Activated CD4-positive, CD25-positive, alpha-beta regulatory T cell treated with anti-CD3 and anti-CD28 coated beads, Interleukin-2, amount 50 U/mL, for 72 hours (primary cell): Measurements from ENCODE around the gene DIPK1A.

Experiments
- DNase-seq: peaks from one replicate; pipeline ENCODE4 v3.0.0; 2021

DIPK1A gene

DNA sequence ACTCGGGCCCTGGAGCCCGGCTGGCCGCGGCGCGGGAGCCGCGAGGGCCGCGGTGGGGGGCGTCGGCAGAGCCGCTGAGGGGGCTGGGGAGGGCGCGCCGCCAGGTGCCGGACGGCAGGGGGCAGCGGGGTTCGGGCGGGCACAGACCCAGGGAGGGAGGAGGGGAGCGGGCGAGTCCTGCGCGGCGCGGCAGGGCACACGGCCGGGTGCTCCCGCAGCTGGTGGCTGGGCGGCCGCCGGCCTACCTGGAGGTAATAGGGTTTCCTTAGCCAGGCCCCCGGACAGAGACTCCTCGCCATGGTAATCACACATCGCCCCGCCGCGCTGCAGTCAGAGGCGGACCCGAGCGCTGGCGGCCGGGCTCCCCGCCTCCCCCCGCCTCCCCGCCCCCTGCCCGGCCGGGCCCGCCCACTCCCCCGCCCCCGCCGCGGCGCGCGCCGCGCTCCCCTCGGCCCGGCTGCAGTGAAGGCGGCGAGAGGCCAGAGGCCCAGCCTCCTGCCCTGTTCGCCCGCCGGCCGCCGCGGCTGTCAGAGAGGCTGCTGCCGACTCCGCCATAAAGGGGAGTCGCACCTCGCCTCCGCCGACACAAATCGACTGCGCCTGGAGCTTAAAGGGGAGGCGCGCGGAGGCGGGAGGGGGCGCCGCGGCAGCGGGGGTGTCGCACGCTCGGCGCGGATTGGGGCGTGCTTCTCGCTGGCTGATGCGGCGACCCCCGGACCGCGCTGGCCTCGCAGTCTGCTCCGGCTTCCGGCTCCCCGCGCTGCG, at the start of gene DIPK1A:
Gene DIPK1A (minus strand): TSS at position 332 of the 765 bp plus-strand sequence. CDS start 33 bp downstream, at position 299.
- peak; percentile 76 for DNase-seq

DNA sequence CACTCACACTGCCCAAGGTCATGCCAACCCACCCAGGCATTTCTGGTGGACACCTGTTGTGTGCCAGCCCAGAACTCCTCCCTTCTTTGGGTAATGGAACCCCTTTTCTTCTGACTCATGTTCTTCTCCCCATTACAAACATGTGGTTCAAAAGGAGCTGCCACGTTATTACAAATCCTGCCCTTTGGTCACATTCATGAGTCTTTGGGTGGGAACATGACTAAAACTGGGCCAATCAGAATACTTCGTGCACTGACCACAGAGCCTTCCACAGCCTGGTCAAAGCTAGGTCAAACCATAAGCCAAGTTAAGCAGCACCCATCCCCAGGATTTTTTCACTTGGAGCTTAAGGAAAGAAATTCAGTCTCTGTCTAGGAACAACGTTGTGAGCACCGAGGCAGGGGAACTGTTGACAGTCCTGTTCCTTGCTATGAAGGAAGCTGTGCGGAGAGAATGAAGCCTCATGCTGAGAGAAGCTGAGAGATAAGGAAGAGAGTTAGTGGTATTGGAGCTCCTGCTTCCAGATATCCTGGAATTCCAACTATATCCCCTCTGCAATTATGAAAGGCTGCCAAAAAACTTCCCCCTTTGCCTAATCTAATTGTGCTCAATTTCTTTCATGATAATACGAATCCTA, 46.8 kb upstream of the DIPK1A start:
- no peak for DNase-seq

DNA sequence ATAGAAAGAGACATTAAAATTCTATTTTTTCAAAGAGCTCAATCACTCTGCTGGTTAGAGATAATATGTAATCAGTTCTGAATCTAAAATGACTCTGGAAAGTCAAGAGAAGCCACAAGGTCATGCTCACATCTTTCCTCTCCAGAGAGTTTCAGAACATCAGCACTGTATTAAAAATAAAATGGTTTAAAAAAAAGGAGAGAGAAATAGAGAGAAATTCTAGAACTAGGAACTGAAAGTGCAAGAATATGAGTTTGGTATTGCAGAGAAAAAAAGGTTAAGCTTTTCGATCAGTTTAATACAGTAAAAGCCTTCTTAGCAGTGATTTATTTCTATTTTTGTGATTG, 44.0 kb upstream of the DIPK1A start:
- DNase-seq: no peak

DNA sequence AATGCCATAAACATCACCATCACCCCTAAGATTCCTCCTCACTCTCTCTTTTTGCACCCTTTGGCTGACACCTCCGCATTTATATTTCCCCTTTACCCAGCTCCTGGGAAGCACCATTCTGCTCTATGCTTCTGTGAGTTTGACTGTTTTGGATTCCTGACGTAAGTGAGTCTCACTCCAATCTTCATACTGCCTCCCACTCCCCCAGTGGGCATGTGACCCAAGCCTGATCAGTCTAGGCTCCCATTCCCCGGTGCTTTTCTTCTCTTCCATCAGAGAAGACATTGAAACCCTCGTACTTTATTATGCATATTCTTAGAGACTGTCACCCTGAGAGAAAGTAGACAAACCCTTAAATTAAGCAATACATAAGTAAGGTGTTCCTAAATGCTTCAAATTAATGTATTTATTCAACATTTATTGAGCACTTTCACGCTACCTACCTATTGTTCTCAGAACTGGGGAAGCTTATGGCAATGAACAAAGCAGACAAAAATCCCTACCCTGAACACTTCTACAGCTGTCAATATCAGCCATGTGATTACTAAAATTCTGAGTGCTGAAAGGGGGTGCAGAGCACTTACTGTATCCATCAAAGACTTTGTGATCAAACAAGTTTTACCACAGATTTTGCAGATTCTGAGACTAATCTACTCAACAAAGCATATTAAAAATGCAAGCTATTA, 43.4 kb upstream of the DIPK1A start:
- no peak for DNase-seq

DNA sequence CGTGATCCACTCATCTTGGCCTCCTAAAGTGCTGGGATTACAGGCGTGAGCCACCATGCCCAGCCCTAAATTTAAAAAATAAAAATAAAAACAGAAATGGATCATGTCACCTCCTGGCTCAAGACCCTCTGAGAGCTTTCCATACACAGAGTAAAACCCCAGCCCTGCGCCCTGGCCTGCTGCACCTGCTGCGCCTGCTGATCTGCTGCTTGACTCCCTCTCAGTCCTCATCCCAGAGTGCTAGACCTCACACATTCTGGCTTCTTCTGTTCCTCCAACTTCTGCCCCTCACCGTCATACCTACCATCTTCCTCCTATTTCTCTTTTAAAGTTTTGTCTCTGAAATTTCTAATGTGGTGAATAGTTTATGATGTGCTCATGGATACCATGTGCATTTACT, 42.7 kb upstream of the DIPK1A start:
- DNase-seq: no peak

DNA sequence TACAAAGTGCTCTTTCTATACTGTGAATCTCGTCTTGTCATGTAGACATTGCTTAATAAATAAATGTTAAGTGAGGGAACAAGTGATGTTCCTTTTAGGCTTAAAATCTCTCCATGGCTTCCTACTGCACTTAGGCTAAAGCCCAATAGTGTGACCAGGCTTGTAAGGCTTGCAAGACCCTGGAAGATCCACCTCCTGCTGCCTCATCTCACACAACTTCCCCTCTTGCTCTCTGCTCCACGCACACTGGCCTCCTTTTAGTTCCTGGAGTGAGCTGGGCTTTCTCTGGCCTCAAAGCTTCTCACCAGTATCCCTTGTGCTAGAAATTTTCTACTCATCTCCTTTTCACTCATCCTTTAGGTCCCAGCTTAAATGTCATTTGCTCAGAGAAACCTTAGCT, 41.5 kb upstream of the DIPK1A start:
- DNase-seq: no peak

DNA sequence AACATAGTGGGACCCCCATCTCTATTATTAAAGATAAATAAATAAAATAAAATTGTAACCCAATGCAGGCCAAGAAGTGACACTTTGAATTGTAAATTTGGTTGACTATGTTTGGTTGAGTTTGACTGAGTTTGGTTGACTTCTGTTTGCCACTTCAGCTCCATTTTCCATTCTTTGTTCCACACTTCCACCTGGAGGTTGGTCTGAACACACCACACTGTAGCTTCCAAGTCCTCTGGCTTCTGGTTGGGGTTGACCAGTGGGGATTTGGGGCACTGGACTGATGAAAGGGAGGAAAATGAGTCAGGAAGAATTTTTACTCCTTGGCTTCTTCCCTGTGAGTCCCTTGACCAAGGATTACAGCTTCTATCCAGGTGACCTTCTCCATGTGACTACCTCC, 40.6 kb upstream of the DIPK1A start:
- DNase-seq: no peak

DNA sequence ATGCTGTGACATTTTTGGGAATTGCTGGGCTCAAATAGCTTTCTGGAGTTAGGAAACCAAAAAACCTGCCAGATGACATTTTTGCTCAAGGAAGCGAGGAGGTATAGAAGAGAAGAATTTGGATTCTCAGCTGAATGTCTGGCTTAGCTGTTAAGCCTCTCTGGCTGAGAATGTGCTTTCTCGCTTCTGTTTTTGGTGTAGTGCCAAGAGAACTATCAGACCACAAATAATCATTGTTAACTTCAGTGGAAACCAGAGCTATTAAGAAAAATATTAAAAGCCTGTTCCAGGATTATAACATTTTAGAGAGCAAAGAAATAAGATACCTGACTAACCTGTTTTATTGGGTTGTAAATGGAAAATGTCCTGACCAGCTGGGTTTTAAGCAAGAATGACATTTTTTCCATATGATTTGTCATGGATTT, 39.5 kb upstream of the DIPK1A start:
- no peak for DNase-seq

DNA sequence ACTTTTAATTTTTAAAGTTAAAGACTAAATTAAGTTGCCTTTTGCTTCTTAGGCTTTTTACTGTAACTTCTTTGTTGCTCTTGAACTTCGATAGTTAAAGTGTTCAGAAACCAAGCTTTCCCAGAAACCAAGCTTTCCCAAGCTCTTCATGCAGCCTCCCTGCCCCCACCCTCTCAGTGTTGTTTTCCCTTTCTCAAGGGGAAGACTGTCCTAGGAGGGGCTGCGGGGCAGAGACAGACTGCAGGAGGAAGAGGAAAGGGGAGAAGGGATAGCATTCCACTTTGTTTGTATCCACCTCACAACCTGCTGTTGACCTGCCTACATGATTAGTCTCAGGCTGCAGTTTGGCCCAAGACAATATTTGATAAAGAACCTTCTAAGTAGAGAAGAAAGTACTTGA, 39.0 kb upstream of the DIPK1A start:
- no peak for DNase-seq

DNA sequence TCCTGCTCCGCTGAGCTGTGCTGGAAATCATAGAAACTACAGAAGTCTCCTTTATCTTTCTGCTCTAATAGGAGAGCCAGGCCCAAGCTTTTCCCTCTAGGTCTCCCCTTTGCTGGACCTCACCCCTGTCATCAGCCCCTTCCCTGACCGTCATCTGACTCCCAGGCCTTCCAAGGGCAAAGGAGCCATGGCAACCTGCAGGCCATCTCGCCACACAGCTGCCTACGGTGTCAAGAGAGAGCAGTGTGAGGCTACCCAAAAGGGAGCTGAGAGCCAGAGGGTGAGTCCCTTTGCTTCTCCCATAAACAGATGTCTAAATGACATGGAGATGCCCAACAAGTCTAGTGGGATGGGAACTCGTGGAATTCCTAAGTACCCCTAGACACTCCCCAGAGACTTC, 37.6 kb upstream of the DIPK1A start:
- no peak for DNase-seq

DNA sequence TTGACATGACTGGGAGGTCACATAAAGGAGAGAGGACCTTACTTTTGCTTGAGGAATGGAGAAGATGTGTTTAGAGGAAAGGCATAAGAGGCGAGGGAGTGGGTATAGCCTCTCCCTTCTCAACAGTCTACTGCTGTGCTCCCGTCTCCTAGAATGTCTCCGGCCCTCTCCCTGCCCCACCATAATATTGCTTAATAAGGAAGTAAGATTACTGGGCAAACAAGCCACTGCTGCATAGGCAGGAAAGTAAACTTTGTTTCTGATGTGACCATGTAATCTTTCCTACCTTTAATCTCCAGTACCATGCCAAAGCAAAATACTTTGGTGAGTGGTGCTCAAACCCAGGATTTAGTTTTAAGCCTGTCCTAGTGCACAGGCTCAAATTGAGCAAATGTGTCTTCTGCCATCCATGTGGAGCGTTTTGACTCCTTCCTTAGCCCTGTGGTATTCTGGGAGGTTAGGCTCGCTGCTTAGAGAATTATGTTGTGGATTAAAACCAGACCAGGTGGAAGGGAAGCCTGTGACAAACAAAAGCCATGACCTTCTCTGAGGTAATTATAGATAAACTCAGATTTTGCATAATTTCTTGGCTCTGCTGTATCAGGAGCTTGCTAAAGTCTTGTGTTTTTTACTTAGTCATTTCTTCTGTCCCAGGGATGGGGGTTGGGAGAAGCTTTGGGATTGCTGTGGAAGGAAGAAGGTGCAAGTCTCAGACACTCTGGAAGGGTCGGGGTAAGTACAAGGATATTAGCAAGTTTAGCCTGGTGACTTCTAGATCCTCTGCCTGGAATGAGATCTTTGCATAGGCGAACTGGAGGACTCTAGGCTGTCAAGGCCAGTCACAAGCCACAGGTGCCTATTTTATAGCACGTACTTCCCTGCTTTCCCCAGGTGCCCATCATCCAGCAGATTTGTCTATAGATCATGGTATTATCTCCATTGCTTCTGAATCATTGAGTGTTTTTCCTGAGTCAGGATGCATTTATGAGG, 34.5 kb upstream of the DIPK1A start:
- no peak for DNase-seq

DNA sequence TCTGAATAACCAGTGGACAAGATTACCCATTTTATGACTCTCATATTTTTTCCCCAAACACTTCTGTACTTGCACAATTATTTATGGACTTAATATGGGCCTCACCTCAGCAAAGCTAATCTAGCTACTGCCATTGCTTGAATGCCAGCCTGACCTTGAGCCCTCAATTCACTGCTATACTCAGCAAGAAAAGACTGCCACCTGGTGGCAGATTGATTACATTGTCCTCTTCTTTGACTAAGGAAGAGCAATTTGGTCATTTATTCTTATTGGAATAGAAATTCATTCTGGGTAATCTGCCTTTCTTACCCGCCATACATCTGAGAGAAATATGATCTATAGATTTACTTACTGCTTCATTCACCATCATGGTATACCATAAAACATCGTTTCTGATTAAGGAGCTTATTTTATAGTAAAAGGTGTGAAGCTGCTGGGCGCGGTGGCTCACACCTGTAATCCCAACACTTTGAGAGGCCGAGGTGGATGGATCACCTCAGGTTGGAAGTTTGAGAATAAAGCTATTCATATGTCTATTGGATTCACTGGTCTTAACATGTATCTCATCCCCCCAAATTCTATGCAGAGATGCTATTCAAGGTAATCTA, 32.9 kb upstream of the DIPK1A start:
- peak; percentile 48 for DNase-seq

DNA sequence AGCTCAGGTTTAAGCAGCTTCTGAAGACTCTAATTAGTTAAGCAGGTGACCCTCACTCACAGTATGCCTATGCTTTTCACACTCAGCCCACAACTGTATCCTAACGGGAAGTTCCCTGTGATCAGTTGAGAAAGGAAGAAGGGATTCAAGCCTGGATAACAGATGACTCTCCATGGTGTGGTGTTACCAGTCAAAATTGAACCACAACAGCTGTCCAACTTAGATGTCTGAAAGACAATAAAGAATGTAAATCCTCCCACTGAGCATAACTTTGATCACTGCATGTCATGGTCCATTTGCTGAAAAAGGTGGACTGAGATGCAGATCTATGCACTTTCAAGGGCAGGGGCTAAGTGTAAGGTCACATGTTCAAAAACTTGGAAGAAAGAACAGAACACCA, 32.3 kb upstream of the DIPK1A start:
- no peak for DNase-seq

DNA sequence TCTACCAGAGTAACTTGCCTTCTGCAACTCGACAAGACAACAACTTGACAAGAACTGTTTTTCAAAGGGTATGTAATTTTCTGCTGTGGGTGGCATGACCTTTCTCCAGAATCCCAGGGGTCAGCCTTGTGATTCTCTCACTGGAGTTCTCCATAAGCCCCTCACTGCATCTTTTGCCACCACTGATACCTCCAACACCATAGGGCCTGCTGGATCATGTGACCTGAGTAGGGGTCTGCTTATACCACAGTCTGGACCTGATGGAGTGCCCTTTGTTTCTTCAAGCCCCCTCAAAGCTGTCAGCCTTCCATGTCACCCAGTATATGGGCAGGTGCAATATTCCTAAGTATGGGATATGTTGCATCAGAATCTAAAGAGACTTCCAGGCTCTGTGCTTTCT, 31.6 kb upstream of the DIPK1A start:
- DNase-seq: no peak

DNA sequence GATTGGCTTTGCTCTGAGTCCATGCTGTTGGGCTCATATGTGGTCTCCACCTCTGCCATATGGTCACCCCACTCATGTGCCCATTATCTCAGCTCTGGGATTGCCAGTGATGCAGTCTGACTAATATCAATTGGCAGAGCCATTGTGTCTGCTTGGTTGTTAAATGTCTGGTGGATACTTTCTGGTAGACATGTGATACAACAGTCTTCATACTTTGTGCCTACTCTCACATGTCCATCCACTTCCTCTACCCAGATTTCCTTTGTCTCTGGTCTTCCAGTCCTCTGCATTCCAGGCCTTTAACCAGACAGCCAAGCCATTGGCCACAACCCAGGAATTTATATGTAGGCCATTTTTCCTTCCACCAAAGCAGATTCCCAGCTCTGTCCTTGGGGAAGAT, 30.8 kb upstream of the DIPK1A start:
- no peak for DNase-seq

DNA sequence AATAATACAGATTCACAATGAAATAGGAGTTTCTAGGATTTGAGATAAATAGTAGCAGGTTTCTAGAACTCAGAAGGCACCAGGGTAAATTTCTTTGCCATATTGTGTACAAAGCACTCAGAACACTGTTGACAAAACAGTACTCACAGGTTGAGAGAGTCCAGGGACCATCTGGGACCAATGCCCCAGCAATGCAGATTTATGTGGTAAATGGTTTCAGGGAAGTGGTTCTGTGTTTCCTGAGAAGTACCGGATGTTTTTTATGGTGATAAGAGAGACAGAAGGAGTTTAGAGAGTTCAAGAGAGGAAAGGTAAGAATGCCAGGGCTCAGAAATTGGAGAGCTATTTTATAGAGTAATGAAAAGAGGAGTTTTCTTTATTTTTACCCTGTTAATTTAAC, 29.6 kb upstream of the DIPK1A start:
- DNase-seq: no peak

DNA sequence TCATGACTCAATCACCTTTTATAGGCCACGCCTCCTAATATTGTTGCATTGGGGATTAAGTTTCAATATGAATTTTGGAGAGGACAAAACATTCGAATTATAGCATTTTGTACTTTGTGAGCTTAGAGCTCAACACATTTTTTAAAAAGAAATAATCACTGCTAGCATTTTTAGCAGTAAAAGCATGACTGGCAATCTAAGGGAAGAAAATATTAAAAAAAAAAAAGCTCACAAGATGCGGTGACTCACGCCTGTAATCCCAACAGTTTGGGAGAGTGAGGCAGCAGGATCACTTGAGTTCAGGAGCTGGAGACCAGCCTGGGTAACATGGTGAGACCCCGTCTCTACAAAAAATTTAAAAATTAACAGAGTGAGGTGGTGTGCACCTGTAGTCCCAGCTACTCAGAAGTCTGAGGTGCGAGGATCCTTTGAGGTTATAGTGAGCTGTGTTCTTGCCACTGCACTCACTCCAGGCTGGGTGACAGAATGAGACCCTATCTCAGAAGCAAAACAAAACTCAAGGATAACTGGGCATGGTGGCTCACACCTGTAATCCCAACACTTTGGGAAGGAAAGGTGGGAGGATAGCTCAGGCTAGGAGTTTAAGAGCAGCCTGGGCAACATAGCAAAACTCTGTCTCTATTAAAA, 28.8 kb upstream of the DIPK1A start:
- no peak for DNase-seq

DNA sequence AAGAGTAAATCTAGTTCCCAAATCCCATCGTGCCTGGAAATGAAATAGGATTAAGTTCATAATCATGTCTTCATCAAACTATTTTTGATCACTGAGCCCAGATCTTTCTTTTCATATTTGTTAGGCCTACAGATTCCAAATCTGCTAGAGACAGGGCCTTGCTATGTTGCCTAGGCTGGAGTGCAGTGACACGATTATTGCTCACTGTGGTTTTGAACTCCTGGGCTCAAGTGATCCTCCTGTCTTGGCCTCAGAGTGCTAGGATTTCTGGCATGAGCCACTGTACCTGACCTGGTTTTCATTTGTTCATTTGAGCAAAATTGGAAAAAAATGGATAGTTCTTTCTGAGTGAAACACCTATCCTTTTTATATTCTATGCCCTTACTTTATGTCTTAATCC, 28.0 kb upstream of the DIPK1A start:
- DNase-seq: no peak

DNA sequence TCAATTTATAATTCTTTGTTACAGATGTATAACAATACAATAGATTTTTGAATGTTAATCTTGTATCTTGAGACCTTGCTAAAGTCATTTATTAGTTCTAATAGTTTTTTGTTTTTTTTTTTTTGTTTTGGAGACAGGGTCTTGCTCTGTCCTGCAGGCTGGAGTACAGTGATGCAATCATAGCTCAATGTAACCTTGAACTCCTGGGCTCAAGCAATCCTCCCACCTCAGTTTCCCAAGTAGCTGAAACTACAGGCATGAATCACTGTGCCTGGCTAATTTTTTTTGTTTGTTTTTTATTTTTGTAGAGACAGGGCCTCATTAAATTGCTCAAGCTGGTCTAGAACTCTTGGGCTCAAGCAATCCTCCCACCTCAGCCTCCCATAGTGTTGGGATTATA, 26.2 kb upstream of the DIPK1A start:
- DNase-seq: no peak

DNA sequence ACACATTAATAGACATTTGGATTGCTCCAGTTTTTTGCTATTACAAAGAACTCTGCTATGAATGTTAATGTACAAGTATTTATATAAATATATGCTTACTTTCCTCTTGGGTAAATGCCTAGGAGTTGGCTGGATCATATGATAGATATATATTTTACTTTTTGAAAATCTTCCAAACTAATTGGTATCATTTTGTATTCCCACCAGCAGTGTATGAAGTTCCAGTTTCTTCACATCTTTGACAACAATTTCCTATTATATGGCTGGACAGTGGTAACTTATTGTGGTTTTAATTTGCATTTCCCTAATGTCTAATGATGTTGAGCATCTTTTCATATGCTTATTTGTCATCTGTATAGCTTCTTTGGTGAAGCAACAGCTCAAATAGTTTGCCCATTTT, 23.8 kb upstream of the DIPK1A start:
- DNase-seq: no peak

DNA sequence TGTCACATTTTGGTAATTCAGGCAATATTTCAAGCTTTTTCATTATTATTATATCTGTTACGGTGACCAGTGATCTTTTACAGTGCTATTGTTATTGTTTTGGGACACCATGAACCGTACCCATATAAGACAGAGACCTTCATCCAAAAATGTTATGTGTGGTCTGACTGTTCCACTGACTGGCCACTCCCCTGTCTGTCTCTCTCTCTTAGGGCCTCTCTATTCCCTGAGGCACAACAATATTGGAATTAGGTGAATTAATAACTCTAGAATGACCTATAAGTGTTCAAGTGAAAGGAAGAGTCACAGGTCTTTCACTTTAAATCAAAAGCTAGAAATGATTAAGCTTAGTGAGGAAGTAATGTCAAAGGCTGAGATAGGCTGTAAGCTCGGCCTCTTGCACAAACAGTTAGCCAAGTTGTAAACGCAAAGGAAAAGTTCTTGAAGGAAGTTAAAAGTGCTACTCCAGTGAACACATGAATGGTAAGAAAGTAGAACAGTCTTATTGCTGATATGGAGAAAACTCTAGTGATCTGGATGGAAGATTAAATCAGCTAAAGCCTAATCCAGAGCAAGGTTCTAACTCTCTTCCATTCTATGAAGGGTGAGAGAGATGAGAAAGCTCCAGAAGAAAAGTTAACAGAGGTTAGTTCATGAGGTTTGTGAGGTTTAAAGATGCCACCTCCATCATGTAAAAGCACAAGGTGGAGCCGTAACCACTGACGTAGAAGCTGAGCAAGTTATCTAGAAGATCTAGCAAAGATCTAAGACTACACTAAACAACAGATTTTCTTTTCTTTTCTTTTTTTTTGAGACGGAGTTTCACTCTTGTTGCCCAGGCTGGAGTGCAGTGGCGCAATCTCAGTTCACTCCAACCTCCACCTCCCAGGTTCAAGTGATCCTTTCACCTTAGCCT, 19.7 kb upstream of the DIPK1A start:
- DNase-seq: no peak
